GM18498 (cell line): ENCODE data around the gene KRTCAP2.
A peak's percentile ranks its signal among the peaks of the same experiment; 100 is the strongest.

Source experiments
- ATAC-seq: cut with Tn5 transposase; IDR thresholded peaks from one replicate; pipeline ENCODE4 v1.9.1; 2021; ENCODE audit warnings: mild to moderate bottlenecking, moderate library complexity; ENCODE audit not compliant: unreplicated experiment

KRTCAP2 gene

DNA sequence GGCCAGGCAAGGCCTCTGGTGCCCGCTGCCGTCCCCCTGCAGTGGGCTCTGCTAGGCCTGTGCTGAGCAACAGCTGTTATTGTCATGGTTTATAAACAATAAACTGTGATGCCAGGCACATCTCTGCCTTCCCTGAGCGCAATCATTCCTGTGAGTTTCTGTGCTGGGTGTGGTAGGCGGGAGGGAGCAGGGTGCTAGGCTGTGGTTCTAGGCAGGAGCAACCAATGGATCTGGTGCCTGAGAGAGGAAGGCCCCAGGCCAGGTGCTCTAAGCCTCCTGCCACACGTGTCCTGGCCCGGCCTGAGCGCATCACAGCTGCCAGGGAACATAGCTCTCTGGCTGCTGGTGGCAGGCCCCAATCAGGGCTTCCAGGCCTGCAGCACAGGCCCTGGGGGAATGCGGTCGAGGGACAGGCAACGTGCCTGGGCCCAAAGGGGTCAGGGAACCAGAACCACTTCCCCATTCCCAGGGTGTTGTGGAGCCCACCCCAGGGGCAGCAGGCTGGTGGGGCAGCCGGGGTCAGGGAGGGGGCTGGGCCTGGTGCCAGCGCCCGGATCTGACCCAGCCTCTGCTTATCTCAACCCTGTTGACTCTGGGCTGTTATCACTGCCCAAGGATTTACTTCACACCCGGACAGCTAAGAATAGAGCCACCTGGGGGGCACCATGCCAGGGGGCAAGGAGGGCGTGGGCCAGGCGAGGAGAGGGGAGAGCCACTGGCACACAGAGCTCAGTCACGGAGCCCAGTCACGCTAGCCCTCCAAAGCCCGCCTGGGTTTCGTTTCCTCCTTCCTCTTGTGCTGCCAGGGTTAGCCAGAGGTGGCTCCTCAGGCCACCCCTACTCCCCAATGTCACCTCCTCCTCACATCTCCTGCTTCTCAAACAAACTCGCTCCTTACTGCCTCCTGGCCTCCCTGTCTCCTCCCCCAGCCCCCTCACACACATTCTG is 12.0 kb upstream of the KRTCAP2 start:
- ATAC-seq = peak; percentile 87

DNA sequence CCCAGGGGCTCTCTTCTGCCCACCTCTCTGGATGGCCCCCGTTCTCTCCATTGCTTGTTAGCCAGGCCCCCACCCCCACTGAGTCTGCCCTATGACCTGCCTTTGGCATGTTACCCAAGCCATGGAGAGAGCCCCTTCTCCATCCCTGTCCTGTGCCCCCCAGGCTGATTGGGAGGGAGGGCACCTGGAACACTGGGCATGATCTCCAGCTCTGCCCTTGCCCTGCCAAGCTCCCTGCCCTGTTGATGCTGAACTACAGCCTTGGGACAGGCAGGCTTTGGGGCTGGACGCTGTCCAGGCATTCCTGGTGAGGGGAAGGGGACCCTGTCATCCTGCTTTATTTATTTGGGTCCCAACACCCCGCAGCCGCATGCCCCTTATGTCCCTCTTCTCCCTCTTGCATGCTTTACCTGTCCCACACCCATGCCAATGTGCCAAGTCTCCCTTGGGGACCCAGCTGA is 11.3 kb upstream of the KRTCAP2 start:
- ATAC-seq = no peak

DNA sequence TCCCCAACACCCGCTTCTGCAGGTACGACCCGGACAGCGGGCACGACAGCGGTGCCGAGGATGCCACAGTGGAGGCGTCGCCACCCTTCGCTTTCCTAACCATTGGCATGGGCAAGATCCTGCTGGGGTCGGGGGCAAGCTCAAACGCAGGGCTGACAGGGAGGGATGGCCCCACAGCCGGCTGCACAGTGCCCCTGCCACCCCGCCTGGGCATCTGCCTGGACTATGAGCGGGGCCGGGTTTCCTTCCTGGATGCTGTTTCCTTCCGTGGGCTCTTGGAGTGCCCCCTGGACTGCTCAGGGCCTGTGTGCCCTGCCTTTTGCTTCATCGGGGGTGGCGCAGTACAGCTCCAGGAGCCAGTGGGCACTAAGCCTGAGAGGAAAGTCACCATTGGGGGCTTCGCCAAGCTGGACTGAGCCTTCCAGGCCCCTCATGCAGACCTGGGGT is 10.7 kb upstream of the KRTCAP2 start:
- ATAC-seq = no peak

DNA sequence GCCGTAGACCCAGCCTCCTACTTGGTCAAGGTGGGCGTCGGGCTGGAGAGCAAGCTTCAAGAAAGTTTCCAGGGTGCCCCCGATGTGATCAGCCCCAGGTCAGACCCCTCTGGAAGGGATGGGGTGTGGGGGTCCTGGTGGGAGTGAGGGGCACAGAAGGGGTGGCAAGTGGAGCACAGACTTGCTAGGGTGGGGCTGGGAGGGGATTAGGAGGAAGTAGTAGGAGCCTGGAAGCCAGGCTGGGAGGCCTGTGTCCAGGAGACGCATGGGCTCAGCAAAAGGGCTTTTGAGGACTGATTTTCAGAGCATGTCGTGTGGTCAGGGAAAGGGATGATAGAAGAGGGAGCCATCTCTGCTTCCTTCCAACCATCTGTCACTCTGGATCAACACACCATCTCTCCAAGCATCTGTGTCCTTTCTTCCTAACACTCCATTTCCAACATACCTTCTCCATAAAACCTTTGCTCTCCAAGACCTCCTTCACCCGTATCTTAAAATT is 9.0 kb upstream of the KRTCAP2 start:
- no peak for ATAC-seq

DNA sequence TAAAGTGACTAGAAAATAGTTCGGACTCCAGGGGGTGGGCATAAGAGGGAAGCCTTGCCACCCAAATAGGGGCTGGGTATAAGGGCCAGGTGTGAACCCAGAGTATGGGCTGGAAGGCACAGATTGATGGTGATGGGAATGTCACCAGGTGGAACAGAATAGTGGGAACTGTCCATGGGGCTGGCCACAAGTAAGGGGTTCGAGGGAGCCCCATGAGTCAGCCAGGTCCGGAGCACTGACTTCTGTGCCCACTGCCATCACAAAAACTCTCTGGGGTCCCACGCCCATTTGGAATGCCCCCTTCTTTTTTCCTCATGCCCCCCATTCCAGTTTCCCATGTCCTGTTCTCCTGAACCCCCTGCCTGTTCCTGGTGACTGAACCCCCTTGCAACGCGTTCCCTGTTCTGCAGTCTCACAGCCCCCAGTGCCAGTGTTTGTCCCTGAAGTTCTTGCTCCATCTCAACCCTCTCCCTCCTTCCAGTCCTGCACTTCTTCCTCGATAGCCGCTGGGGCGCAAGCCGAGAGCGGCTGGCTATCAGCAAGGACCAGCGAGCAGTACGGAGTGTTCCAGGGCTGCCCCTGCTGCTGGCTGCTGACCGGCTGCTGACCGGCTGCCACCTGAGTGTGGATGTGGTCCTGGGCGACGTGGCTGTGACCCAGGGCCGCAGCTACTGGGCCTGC is 8.4 kb upstream of the KRTCAP2 start:
- ATAC-seq = no peak

DNA sequence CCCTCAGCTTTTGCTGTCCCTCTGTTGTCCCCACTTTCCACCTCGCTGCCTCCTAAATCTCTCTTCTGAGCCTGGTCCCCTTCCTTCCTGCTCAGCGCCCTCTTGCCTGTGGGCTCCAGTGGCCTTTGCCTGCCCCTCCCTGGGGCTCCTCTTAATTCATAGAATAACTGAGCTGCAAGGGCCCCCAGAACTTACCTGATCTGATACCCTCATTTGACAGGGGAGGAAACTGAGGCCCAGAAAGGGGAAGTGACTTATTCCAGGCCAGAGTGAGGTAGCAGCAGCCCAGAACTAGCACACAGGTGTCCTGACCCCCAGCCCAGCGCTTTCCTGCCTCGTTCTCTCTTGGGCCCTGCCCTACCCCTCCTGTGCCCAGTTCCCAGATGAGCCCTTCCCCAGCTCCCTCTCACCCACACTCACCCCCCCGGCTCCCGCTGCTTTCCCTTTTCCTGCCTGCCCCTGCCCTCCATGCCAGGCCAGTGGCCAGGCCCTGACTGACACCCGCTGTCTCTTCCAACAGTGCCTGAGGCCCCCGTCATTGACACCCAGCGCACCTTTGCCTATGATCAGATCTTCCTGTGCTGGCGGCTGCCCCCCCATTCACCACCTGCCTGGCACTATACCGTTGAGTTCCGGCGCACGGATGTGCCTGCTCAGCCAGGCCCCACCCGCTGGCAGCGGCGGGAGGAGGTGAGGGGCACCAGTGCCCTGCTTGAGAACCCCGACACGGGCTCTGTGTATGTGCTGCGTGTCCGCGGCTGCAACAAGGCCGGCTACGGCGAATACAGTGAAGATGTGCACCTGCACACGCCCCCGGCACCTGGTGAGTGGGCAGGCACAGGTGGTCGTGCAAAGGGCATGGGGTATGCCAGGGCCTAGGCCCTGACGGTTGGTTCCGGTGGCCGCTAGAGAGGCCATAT is 6.3 kb upstream of the KRTCAP2 start:
- no peak for ATAC-seq

DNA sequence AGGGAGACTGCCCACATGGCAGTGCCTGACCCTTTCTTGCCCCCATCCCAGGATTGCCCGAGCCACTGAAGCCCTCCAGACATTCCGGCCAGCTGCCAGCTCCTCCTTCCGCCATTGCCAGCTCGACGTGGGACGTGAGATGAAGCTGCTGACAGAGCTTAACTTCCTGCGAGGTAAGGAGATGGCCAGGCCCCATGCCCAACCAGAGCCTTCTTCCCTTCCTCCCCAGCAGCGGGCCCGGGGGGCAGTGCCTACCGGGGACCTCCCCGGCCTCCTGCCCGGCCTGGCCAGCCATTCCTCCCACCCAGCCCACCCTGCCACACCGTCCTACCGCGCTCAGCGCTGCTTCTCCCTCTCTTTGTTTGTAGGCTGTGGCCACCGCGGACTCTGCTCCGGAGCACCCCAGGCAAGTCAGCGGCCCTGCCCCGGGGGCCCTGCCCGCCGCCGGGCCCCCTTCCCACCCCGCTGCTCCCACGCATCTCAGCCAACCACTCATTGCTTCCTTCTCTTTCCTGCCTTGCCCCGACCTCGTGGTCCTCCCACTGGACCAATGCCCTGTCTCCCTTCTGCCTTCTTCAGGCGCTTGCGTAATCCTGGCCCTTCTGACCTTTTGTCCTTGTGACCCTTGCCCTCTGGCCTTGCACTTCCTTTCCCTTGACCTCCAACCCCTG is 5.5 kb upstream of the KRTCAP2 start:
- no peak for ATAC-seq

DNA sequence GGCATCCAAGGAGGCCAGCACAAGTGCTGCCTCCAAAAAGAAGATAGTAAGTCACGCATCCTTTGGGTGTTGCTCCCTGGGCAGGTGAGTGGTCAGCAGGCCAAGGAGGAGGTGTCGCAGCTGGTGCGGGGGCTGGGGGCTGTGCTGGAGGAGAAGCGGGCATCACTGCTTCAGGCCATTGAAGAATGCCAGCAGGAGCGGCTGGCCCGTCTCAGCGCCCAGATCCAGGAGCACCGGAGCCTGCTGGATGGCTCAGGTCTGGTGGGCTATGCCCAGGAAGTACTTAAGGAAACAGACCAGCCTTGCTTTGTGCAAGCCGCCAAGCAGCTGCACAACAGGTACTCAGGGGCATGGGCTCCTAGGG is 4.8 kb upstream of the KRTCAP2 start:
- ATAC-seq = no peak

DNA sequence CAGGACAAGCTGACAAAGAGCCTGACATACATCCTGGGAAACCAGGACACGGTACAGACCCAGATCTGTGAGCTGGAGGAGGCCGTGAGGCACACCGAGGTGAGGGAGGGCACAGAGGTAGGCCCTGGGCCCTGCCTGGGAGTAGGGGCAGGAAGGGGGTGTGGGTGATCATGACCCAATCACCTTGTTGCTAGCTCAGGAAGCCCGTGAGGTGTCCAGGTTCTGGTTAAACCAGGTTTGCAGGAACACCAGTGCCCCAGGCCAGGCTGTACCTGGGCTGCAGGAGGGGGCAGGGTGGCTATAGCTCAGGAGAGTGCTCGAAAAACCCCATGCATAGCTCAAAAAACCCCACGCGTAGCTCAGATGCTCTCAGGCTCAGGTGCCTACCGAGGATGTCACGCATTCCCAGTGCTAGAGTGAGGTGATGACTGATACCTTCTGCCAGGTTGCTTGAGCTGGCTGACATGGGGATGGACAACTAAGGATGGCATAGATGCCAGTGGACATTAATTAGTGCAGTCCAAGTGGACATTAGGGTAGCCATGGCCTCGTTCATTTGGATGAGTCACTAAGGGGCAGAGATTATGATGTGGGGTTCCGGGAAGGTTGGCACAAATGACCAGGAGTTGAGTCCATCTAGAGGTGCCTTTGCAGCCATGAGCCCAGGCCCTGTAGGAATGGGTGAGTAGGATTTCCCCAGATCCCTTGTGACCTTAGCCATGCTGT is 4.3 kb upstream of the KRTCAP2 start:
- ATAC-seq = no peak

DNA sequence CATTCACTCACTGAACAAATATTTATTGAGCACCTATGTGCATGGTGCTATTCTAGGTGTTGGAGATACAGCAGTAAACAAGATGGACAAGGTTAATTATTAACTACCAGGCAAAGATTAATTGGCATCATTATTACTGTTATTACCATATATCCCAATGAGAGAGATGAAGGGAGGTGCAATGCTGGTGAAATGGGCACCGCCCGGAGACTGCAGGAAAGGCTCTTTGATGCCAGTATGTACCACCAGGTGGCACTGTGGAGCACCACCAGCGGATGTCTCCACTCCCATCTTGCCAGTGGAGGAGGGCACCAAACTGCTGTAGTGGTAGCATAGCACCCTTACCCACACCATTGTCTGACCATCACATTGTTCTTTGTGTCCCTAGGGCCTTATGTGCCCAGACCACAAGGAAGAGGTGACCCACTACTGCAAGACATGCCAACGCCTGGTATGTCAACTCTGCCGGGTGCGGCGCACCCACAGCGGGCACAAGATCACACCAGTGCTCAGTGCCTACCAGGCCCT is 3.5 kb upstream of the KRTCAP2 start:
- ATAC-seq = no peak

DNA sequence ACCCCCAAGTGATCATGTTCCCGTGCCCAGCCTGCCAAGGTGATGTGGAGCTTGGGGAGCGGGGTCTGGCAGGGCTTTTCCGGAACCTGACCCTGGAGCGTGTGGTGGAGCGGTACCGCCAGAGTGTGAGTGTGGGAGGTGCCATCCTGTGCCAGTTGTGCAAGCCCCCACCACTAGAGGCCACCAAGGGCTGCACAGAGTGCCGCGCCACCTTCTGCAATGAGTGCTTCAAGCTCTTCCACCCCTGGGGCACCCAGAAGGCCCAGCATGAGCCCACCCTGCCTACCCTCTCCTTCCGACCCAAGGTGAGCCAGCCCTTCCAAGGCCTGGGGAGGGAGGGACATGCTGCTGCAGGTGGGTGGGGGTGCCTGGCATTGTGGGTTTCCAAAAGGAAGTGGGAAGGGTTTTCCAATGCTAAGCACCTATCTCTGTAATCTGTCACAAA is 2.8 kb upstream of the KRTCAP2 start:
- no peak for ATAC-seq

DNA sequence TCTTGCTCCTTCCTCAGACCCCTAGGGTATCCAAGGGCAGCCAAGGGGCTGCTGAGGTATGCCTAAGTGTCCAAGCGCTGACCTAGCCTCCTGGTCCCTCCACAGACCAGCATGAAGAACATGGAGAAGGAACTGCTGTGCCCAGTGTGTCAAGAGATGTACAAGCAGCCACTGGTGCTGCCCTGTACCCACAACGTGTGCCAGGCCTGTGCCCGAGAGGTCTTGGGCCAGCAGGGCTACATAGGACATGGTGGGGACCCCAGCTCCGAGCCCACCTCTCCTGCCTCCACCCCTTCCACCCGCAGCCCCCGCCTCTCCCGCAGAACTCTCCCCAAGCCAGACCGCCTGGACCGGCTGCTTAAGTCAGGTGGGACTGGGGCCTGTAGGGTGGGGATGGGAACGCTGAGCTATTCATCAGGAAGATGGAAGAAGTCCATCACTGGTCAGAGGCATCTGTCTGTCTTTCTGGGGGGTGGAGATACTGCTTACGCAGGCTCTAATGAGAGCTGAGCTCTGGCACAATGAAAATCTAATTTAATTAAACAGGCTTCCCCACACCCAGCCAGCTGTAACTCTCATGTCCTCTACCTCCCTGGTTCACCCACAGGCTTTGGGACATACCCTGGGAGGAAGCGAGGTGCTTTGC is 2.3 kb upstream of the KRTCAP2 start:
- ATAC-seq = no peak

DNA sequence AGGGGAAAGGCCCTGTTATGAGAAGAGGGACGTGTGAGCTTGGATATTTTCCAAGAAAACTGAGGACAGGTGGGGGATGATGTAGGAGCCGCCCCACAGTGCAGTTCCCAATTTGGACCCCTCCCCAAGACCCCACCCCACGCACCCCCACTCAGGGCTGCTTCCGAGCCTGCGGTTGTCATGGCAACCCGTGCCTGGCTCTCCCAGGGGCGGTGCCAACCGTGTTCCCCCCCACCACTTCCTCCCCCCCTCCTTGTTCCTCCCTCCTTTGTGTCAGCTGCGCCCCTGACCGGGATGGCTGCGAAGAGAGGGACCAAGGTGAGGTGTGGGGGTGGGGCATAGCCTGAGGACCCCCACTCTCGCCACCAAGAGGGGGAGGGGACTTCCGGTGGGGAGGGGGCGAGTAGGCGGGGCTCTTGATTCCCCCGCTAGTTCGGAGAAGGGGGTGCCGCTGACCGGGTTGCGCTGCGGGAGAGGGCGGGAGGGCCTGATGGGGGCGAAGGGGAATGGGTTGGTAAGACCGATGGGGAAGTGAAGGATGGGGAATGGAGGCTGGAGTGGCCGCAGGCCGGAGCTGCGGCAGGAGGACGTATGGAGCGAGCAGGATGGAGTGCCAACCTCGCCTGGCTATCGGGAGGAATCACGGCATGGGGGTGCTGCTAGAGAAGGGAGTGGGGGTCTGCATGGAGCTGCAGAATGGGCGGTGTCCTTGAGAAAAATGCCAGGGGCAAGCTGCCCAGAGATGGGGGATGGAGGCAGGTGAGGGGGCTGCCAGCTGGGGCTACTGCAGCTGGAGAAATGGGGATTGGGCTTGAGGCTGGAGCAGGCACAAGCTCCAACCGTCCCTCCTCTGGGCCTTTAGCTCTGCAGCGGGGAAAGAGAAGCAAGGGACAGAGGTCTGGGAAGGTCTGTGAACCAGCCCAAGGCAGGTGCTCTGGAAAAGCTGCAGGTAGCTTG is 1.5 kb upstream of the KRTCAP2 start:
- ATAC-seq = no peak

DNA sequence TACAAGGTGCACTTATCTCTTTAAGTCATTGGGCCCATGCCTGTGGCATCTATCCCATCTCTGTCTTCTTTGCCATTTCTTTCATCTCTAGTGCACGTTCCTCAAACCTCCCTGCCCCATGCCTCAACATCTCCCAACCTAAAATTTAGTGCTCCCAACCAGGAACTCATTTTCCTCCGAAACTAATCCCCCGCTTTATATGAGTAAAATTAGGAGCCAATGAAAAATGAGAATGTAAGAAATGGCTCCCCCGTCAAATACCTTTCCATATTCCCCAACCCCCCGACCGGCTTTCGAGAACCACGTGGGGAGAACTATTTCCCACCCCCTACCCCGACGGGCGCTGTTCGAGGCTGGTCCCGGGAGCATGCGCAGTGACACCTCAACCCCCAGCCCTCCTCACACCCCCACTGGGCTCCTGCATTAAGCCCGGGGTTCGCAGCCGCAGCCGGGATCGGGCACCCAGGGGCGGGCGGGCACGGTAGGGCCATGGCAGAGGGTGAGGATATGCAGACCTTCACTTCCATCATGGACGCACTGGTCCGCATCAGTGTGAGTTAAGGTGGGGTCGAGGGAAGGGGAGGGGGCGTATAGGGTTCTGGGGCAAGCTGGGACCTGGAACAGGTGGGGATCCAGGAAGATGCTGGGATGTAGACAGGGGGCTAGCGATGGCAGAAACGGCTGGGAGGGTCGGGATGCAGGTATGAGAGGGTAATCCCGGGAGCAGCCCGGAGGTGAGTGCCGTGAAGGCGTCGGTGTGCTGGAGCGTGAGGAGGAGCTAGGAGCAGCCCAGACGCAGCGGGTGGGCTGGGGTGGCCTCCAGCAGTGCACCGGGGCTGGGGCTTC is 597 bp upstream of the KRTCAP2 start, which contains the start of gene TRIM46:
Gene TRIM46, plus strand, starts transcription at position 372 of the 846 bp plus-strand sequence. Its CDS starts 118 bp downstream, at position 490.
- no peak for ATAC-seq

DNA sequence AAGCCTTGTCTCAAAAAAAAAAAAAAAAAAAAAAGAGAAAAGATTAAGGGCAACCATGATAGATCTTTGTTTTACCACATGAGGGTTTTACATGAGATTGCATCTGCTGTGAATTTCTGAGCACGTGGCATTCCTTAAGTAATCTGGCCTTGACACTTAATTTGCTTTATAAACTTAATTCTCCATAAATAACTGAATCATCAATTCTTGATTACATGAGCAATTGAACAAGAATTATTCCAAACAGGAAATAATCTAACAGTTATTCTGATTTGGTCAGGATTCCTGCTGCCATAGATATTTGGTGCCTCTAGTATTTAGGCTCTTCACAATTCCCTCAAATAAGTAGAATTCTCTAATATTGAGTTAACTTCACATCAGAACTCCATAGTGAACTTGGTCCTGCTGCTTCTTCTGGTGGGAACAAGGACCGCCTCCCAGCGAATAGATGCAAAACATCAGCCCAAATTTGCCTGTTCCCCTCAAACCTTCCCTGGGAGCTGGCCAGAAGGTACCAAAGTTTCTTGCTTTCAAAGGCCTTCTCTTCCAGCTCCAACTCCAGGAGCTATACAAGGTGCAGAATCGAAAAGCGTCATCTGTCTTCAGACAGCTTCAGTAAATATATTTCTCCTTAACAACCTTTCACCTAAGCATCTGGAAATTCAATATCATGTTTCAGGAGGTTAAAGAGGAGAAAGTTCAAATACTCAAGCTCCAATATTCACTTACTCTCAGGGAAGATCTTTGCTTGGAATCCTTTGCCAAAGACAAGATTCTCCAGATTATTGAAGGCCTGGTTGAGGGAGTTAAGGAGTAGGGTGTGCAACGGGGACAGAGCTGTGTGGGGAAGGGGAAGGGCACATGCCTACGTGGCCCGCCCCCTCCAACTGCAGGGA is 1.0 kb downstream of the KRTCAP2 start:
- ATAC-seq = no peak

DNA sequence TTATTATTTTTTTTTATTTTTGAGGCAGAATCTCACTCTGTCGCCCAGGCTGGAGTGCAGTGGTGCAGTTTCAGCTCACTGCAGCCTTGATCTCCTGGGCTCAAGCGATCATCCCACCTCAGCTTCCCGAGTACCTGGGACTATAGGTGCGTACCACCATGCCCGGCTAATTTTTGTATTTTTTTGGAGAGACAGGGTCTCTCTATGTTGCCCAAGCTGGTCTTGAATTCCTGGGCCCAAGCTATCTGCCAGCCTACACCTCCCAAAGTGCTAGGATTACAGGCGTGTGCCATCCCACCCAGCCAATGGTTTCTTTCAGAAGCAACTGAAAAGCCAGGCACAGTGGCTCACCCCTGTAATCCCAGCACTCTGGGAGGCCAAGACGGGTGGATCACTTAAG is 2.3 kb downstream of the KRTCAP2 start:
- no peak for ATAC-seq
